Umbilical cord (tissue), 2 donors: ENCODE data around the gene SRGAP1. TPM values are rescaled to one million over a fixed set of nuclear protein-coding genes. Genes with fewer than 3 reads are reported as not detected.
A peak's percentile ranks its signal among the peaks of the same experiment; 100 is the strongest.
"Not testable (repeated sequence)": the region's sequence is repeated elsewhere in the genome, so short reads cannot be mapped to it uniquely, and the experiment has no call there.

ENCODE experiments used
- DNase-seq: peaks from one replicate; pipeline ENCODE4 v3.0.0-alpha.2; 2015; ENCODE audit warnings: low spot score
- total RNA-seq: library from RNA; depleted of rRNA; stranded (reverse); fragments of >200 nt; gene quantifications from one replicate; pipeline ENCODE4 v1.2.3, GENCODE V29; 2014; ENCODE audit warnings: low replicate concordance; ENCODE audit not compliant: insufficient read depth

Gene SRGAP1
- total RNA-seq, 1 donor from 2014 or later, result 6.7 TPM

- DNase-seq, result peak; percentile 59
Measured at GRCh38 chr12:64044191-64044590, 199.7 kb downstream of the SRGAP1 start.

- no peak for DNase-seq
Measured at GRCh38 chr12:64051057-64051456, 206.6 kb downstream of the SRGAP1 start.

- no peak for DNase-seq
Measured at GRCh38 chr12:64053117-64053516, 208.6 kb downstream of the SRGAP1 start.

GRCh38 chr12:64054079-64054520 lies 209.6 kb downstream of the SRGAP1 start:
- DNase-seq, result no peak

- DNase-seq, result peak; percentile 35
Measured at GRCh38 chr12:64056741-64057140, 212.2 kb downstream of the SRGAP1 start.

GRCh38 chr12:64057706-64058105 lies 213.2 kb downstream of the SRGAP1 start:
- no peak for DNase-seq

- DNase-seq, result no peak
Measured at GRCh38 chr12:64058541-64059265, 214.2 kb downstream of the SRGAP1 start.

- DNase-seq, result no peak
Measured at GRCh38 chr12:64059685-64060084, 215.2 kb downstream of the SRGAP1 start.

GRCh38 chr12:64061868-64062375 lies 217.4 kb downstream of the SRGAP1 start:
- DNase-seq, result no peak

- DNase-seq, result no peak
Measured at GRCh38 chr12:64063121-64063520, 218.6 kb downstream of the SRGAP1 start.

- no peak for DNase-seq
Measured at GRCh38 chr12:64064240-64064639, 219.7 kb downstream of the SRGAP1 start.

GRCh38 chr12:64064706-64065105 lies 220.2 kb downstream of the SRGAP1 start:
- no peak for DNase-seq

GRCh38 chr12:64065881-64066451 lies 221.5 kb downstream of the SRGAP1 start:
- no peak for DNase-seq

- no peak for DNase-seq
Measured at GRCh38 chr12:64066776-64067175, 222.3 kb downstream of the SRGAP1 start.

GRCh38 chr12:64070454-64070853 lies 226.0 kb downstream of the SRGAP1 start:
- DNase-seq, result no peak

- no peak for DNase-seq
Measured at GRCh38 chr12:64072916-64073575, 228.5 kb downstream of the SRGAP1 start.

- DNase-seq, result not testable (repeated sequence)
Measured at GRCh38 chr12:64076565-64076964, 232.1 kb downstream of the SRGAP1 start.

- DNase-seq, result no peak
Measured at GRCh38 chr12:64077922-64078321, 233.4 kb downstream of the SRGAP1 start.

- no peak for DNase-seq
Measured at GRCh38 chr12:64080319-64081007, 236.0 kb downstream of the SRGAP1 start.

- DNase-seq, result no peak
Measured at GRCh38 chr12:64081008-64081404, 236.5 kb downstream of the SRGAP1 start.

GRCh38 chr12:64082116-64082515 lies 237.6 kb downstream of the SRGAP1 start:
- DNase-seq, result peak; percentile 52

- no peak for DNase-seq
Measured at GRCh38 chr12:64082866-64083268, 238.4 kb downstream of the SRGAP1 start.
